ENCODE data around the gene SYTL2. TPM values are rescaled to one million over a fixed set of nuclear protein-coding genes. Genes with fewer than 3 reads are reported as not detected.

Gene SYTL2
- total RNA-seq, 5 donors from 2014 or later (not counting 1 experiment from before 2014, with no cell fraction given), result 19.8 to 85.4 (median 31.3) TPM

DNA sequence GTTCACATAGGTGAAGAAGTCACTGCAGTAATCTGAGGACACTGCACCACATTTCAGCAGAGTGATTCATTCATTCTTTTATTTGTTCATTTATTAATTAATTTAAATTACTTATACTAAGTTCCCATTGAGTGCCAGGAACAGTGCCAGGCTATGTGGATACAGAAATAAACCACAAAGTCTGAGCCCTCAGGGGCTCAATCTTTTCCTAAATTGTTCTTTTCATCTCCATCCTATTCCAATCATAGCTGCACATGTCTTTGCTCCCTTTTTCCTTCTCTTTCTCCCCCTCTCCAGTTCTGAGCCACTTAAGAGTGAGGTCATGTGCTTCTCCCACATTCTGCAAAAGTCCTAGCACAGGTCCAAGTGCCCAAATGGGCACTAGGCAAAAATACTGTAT lies 4.9 kb downstream of the SYTL2 start:
- Histone ChIP-seq H3K36me3 (ENCODE audit: control insufficient read depth in 2 of 2, extremely low read depth in 1 of 2, insufficient read depth in 1 of 2, low read length in 1 of 2) (no peaks in the 10 kb centered on the region), H3K4me1 (ENCODE audit: control insufficient read depth in 1 of 2, extremely low read depth in 1 of 2, insufficient read depth in 2 of 2, low read length in 2 of 2) (peaks cover 12 to 20% of the 10 kb centered on the region in 2 experiments), H3K9me3 (no peaks in the 10 kb centered on the region), H3K27me3 (replicated peaks in 1 of 2; ENCODE audit: control insufficient read depth in 2 of 2, extremely low read depth in 1 of 2, insufficient read depth in 2 of 2, low read length in 1 of 2) (peaks cover 0 to 6% of the 10 kb centered on the region in 2 experiments), H3K4me3 (ENCODE audit: control insufficient read depth in 1 of 2, extremely low read depth in 1 of 2, low read length in 1 of 2) (no peak overlapping the region), H3K27ac (ENCODE audit: low read length) (no peak overlapping the region)
- Mint-ChIP-seq H3K9me3 (no peaks in the 10 kb centered on the region), H3K4me3 (no peak overlapping the region), H3K27me3 (no peaks in the 10 kb centered on the region), H3K27ac (no peak overlapping the region), H3K4me1 (peaks cover 52 to 71% (median 54%) of the 10 kb centered on the region in 3 donors), H3K36me3 (no peaks in the 10 kb centered on the region)
- CTCF ChIA-PET, result no interaction called here
- ATAC-seq (replicated peaks in 1 of 4) (no peak), DNase-seq (no peak)
- POLR2A ChIA-PET, result interaction anchor here in 1 of 2 donors (0.7 kb wide), 2 partner anchors 12 to 537 kb away, joined by 3 to 4 read pairs; no protein-coding TSS in a partner anchor

GRCh38 chr11:85805387-85805786 lies 5.6 kb downstream of the SYTL2 start:
- Mint-ChIP-seq H3K27me3 (no peaks in the 10 kb centered on the region), H3K4me1 (peaks cover 56 to 76% (median 58%) of the 10 kb centered on the region in 3 donors), H3K27ac (no peak overlapping the region), H3K36me3 (no peaks in the 10 kb centered on the region), H3K4me3 (no peak overlapping the region), H3K9me3 (no peaks in the 10 kb centered on the region)
- H3K9me3 ChIP-seq, result no peaks in the 10 kb centered on the region
- peaks cover 10 to 15% of the 10 kb centered on the region in 2 experiments for H3K4me1 ChIP-seq (ENCODE audit: control insufficient read depth in 1 of 2, extremely low read depth in 1 of 2, insufficient read depth in 2 of 2, low read length in 2 of 2)
- no peak overlapping the region for H3K27ac ChIP-seq (ENCODE audit: low read length)
- peaks cover 0 to under 1% of the 10 kb centered on the region in 2 experiments for H3K27me3 ChIP-seq (replicated peaks in 1 of 2; ENCODE audit: control insufficient read depth in 2 of 2, extremely low read depth in 1 of 2, insufficient read depth in 2 of 2, low read length in 1 of 2)
- ChIA-PET CTCF (no interaction called here), POLR2A (interaction anchor here in 1 of 2 donors (0.7 kb wide), 1 partner anchor 537 kb away, joined by 4 read pairs; no protein-coding TSS in a partner anchor)
- no peak for ATAC-seq (replicated peaks in 1 of 4)
- DNase-seq, result no peak
- no CpG with 5 or more reads among the region's 1 CpG for WGBS (ENCODE audit: insufficient coverage)
- H3K36me3 ChIP-seq (ENCODE audit: control insufficient read depth in 2 of 2, extremely low read depth in 1 of 2, insufficient read depth in 1 of 2, low read length in 1 of 2), result no peaks in the 10 kb centered on the region
- no peak overlapping the region for H3K4me3 ChIP-seq (ENCODE audit: control insufficient read depth in 1 of 2, extremely low read depth in 1 of 2, low read length in 1 of 2)

DNA sequence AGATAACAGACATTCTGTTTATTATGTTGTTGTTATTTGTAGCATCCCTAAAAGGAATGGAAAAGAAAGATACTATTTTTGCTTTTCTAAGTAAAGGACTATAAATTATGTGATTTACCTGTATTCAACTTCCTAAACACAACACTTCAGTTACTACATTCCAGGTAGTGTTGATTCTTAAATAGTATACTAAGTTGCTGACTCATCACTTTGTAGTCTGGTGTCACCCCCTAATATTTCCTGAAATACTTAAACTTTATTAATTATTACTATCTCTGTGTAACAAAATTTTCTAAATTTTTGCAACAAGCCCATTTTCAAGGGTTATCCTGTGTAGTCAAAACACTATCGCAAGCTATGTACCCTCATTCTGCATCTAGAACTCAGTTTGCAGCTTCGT lies 7.0 kb downstream of the SYTL2 start:
- no peak overlapping the region for H3K27ac ChIP-seq (ENCODE audit: low read length)
- ATAC-seq (replicated peaks in 1 of 4) (no peak), DNase-seq (no peak)
- Mint-ChIP-seq H3K36me3 (no peaks in the 10 kb centered on the region), H3K9me3 (no peaks in the 10 kb centered on the region), H3K27me3 (no peaks in the 10 kb centered on the region), H3K4me3 (no peak overlapping the region), H3K4me1 (peaks cover 54 to 76% (median 58%) of the 10 kb centered on the region in 3 donors), H3K27ac (no peak overlapping the region)
- no peaks in the 10 kb centered on the region for H3K9me3 ChIP-seq
- no peaks in the 10 kb centered on the region for H3K36me3 ChIP-seq (ENCODE audit: control insufficient read depth in 2 of 2, extremely low read depth in 1 of 2, insufficient read depth in 1 of 2, low read length in 1 of 2)
- ChIA-PET CTCF (no interaction called here), POLR2A (no interaction called here)
- no peak overlapping the region for H3K4me3 ChIP-seq (ENCODE audit: control insufficient read depth in 1 of 2, extremely low read depth in 1 of 2, low read length in 1 of 2)
- H3K27me3 ChIP-seq (replicated peaks in 1 of 2; ENCODE audit: control insufficient read depth in 2 of 2, extremely low read depth in 1 of 2, insufficient read depth in 2 of 2, low read length in 1 of 2), result no peaks in the 10 kb centered on the region
- no CpG with 5 or more reads among the region's 2 CpGs for WGBS (ENCODE audit: insufficient coverage)
- H3K4me1 ChIP-seq (ENCODE audit: control insufficient read depth in 1 of 2, extremely low read depth in 1 of 2, insufficient read depth in 2 of 2, low read length in 2 of 2), result peaks cover 0 to 2% of the 10 kb centered on the region in 2 experiments

DNA sequence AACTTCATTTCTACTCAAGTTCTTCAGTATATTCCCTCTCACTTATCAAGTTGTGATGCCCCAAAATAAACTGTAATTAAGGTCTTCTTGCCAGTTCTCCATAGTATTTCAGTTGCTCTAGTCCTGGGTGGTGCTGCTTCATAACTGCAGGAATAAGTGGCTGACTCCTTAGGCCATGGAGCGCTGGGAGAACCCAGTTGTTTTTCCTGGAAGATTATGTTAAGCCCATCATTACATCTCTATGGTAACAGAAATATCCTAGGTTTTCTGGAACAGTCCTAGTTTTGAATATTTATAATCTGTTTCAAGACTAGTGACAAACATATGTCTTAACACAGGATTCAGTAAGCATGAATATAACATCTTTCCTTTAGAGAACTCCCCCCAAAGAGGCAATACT lies 7.6 kb downstream of the SYTL2 start:
- POLR2A ChIA-PET, result no interaction called here
- no peaks in the 10 kb centered on the region for H3K4me1 ChIP-seq (ENCODE audit: control insufficient read depth in 1 of 2, extremely low read depth in 1 of 2, insufficient read depth in 2 of 2, low read length in 2 of 2)
- WGBS (ENCODE audit: insufficient coverage), result no CpG with 5 or more reads among the region's 1 CpG
- no peak overlapping the region for H3K4me3 ChIP-seq (ENCODE audit: control insufficient read depth in 1 of 2, extremely low read depth in 1 of 2, low read length in 1 of 2)
- peaks cover 55 to 76% (median 58%) of the 10 kb centered on the region in 3 donors for H3K4me1 Mint-ChIP-seq
- H3K36me3 ChIP-seq (ENCODE audit: control insufficient read depth in 2 of 2, extremely low read depth in 1 of 2, insufficient read depth in 1 of 2, low read length in 1 of 2), result no peaks in the 10 kb centered on the region
- ATAC-seq (replicated peaks in 1 of 4) (no peak), DNase-seq (no peak)
- H3K4me3 Mint-ChIP-seq, result no peak overlapping the region
- H3K36me3 Mint-ChIP-seq, result no peaks in the 10 kb centered on the region
- no peaks in the 10 kb centered on the region for H3K9me3 ChIP-seq
- CTCF ChIA-PET, result no interaction called here
- H3K27ac ChIP-seq (ENCODE audit: low read length), result no peak overlapping the region
- no peaks in the 10 kb centered on the region for H3K27me3 Mint-ChIP-seq
- no peaks in the 10 kb centered on the region for H3K27me3 ChIP-seq (replicated peaks in 1 of 2; ENCODE audit: control insufficient read depth in 2 of 2, extremely low read depth in 1 of 2, insufficient read depth in 2 of 2, low read length in 1 of 2)
- no peak overlapping the region for H3K27ac Mint-ChIP-seq
- H3K9me3 Mint-ChIP-seq, result no peaks in the 10 kb centered on the region

DNA sequence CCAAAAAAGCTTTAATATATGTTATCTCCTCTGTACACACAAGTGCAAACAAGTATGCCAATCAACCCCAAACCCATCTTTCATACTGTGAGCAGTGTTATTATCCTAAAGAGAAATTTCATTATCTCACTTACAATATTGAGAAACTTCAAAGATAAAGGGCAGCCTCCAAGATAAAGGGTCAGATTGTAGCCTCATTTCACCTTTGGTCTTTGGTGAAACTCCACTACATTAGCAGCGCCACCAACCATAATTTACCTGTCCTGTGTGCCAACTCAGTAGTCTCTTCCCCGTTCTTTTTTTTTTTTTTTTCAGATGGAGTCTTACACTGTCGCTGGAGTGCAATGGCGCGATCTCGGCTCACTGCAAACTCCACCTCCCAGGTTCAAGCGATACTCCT lies 9.4 kb downstream of the SYTL2 start:
- H3K4me1 Mint-ChIP-seq, result peaks cover 55 to 73% (median 63%) of the 10 kb centered on the region in 3 donors
- H3K4me3 Mint-ChIP-seq, result no peak overlapping the region
- Histone ChIP-seq H3K9me3 (no peaks in the 10 kb centered on the region), H3K4me3 (ENCODE audit: control insufficient read depth in 1 of 2, extremely low read depth in 1 of 2, low read length in 1 of 2) (no peak overlapping the region), H3K27me3 (replicated peaks in 1 of 2; ENCODE audit: control insufficient read depth in 2 of 2, extremely low read depth in 1 of 2, insufficient read depth in 2 of 2, low read length in 1 of 2) (no peaks in the 10 kb centered on the region), H3K4me1 (ENCODE audit: control insufficient read depth in 1 of 2, extremely low read depth in 1 of 2, insufficient read depth in 2 of 2, low read length in 2 of 2) (no peaks in the 10 kb centered on the region), H3K27ac (ENCODE audit: low read length) (no peak overlapping the region), H3K36me3 (ENCODE audit: control insufficient read depth in 2 of 2, extremely low read depth in 1 of 2, insufficient read depth in 1 of 2, low read length in 1 of 2) (no peaks in the 10 kb centered on the region)
- H3K9me3 Mint-ChIP-seq, result no peaks in the 10 kb centered on the region
- no peaks in the 10 kb centered on the region for H3K27me3 Mint-ChIP-seq
- no peak overlapping the region for H3K27ac Mint-ChIP-seq
- peaks cover 2% of the 10 kb centered on the region for H3K36me3 Mint-ChIP-seq
- ATAC-seq (replicated peaks in 1 of 4) (no peak), DNase-seq (no peak)
- ChIA-PET POLR2A (no interaction called here), CTCF (interaction anchor here in 1 of 2 donors (0.8 to 1.0 kb wide), 2 partner anchors 102 to 210 kb away, joined by 3 to 5 read pairs; no protein-coding TSS in a partner anchor)
- 100% methylated on average over 3 of the region's 7 CpGs for WGBS (ENCODE audit: insufficient coverage)

DNA sequence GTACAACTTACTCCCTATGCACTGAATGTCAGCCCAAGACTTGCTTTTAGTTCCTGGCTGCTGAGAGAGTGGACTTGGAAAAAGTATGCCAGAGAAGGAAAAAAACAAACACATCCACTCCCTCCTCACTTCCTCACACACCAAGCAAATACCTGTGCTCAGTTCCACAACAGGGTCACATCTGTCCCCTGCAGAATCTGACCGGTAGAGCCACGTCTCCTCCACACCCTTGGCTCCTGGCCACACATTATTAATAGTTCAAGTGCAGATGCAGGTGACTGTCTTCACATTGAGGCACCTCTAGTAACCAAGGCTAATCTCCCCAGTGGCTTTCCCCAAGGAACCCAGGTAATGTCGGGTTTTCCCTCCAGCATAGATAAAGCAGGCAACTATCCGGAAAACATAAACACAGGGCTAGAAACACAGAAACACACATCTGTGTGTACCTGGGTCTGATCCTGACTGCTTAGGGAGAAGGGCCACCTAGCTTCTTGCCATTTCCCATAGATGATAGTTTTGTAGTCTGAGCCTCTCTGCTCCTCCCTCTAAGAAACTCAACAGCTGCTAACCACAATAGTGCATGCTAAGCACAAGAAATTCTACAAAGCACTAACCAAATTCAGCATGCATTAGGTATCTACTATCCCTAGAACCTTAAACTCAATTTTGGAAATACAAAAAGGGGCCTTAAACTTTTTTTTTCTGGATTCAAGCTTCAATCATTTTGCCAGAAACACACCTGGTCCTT lies 10.2 kb downstream of the SYTL2 start:
- no peak overlapping the region for H3K27ac Mint-ChIP-seq
- no peak for DNase-seq
- no peaks in the 10 kb centered on the region for H3K9me3 Mint-ChIP-seq
- no peaks in the 10 kb centered on the region for H3K4me1 ChIP-seq (ENCODE audit: control insufficient read depth in 1 of 2, extremely low read depth in 1 of 2, insufficient read depth in 2 of 2, low read length in 2 of 2)
- CTCF ChIA-PET, result interaction anchor here in 1 of 2 donors (0.8 to 1.0 kb wide), 2 partner anchors 101 to 209 kb away, joined by 3 to 5 read pairs; no protein-coding TSS in a partner anchor
- H3K27ac ChIP-seq (ENCODE audit: low read length), result no peak overlapping the region
- peaks cover 58 to 76% (median 60%) of the 10 kb centered on the region in 3 donors for H3K4me1 Mint-ChIP-seq
- POLR2A ChIA-PET, result no interaction called here
- H3K27me3 ChIP-seq (replicated peaks in 1 of 2; ENCODE audit: control insufficient read depth in 2 of 2, extremely low read depth in 1 of 2, insufficient read depth in 2 of 2, low read length in 1 of 2), result no peaks in the 10 kb centered on the region
- no peaks in the 10 kb centered on the region for H3K27me3 Mint-ChIP-seq
- no peaks in the 10 kb centered on the region for H3K36me3 ChIP-seq (ENCODE audit: control insufficient read depth in 2 of 2, extremely low read depth in 1 of 2, insufficient read depth in 1 of 2, low read length in 1 of 2)
- peaks cover 2% of the 10 kb centered on the region for H3K36me3 Mint-ChIP-seq
- H3K9me3 ChIP-seq, result no peaks in the 10 kb centered on the region
- H3K4me3 Mint-ChIP-seq, result peak overlapping the region in 1 of 3 donors; percentile 23
- no peak for ATAC-seq (replicated peaks in 1 of 4)
- WGBS (ENCODE audit: insufficient coverage), result 100% methylated on average over 2 of the region's 4 CpGs
- no peak overlapping the region for H3K4me3 ChIP-seq (ENCODE audit: control insufficient read depth in 1 of 2, extremely low read depth in 1 of 2, low read length in 1 of 2)

Data from T-cell (primary cell).